Esophagus muscularis mucosa (tissue), 4 donors: ENCODE results near the gene PLEKHF1.

Experiments
- EP300 ChIP-seq: sonication (generic); formaldehyde crosslinking; IDR thresholded peaks from one replicate; pipeline ENCODE4 v1.6.1; 2017; ENCODE audit warnings: antibody characterized with exemption
- POLR2A ChIP-seq: fragments of 450-650 bp; IDR thresholded peaks from one replicate; pipeline ENCODE4 v1.6.1; 2017; ENCODE audit warnings: antibody characterized with exemption, moderate library complexity, mild to moderate bottlenecking, low read depth
- POLR2AphosphoS5 ChIP-seq, 2 donors: sonication (generic); formaldehyde crosslinking; IDR thresholded peaks; one replicate each; pipeline ENCODE4 v1.6.1; 2017; ENCODE audit warnings: antibody characterized with exemption in 2 of 2
- TF ChIP-seq, protein P1 (sequence below), 3 experiments: fragments of 200-600 bp in 2 of 3; fragments of 450-650 bp in 1 of 3; sonication (generic) in 2 of 3; IDR thresholded peaks; one replicate each; pipeline ENCODE4 v1.5.1; 2017 to 2019; ENCODE audit warnings: antibody characterized with exemption in 3 of 3, mild to moderate bottlenecking in 2 of 3, moderate library complexity in 1 of 3

DNA sequence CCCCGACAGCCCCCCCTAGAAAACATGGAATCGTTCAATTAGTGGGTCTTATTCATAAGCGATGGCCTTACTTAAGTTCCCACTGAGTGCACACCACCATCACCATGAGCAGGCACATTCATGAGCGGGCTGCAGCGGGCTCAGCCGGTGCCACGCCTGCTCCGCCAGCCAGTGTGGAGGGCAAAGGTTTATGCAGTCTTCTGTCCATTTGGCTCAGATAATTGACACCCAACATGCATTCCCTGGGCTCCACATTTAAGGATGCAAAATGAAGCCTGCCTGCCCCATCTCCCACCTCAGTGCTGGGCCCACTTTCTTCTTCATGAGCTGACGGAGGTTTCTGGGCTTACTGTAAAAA is 37.7 kb downstream of the PLEKHF1 start:
- TF ChIP-seq POLR2A, result no peak
- TF ChIP-seq, protein P1, sequence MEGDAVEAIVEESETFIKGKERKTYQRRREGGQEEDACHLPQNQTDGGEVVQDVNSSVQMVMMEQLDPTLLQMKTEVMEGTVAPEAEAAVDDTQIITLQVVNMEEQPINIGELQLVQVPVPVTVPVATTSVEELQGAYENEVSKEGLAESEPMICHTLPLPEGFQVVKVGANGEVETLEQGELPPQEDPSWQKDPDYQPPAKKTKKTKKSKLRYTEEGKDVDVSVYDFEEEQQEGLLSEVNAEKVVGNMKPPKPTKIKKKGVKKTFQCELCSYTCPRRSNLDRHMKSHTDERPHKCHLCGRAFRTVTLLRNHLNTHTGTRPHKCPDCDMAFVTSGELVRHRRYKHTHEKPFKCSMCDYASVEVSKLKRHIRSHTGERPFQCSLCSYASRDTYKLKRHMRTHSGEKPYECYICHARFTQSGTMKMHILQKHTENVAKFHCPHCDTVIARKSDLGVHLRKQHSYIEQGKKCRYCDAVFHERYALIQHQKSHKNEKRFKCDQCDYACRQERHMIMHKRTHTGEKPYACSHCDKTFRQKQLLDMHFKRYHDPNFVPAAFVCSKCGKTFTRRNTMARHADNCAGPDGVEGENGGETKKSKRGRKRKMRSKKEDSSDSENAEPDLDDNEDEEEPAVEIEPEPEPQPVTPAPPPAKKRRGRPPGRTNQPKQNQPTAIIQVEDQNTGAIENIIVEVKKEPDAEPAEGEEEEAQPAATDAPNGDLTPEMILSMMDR (IDR thresholded peaks at IDR 0.05), result no peak
- TF ChIP-seq POLR2AphosphoS5 (IDR thresholded peaks at IDR 0.05), result no peak
- TF ChIP-seq EP300, result no peak
